HTERT RPE-1 (cell line): Measurements from ENCODE around the gene JOSD2.

Source experiments
- in situ Hi-C: fragments of 300-500 bp; cut with MboI; formaldehyde crosslinking; loops from 4 replicates; pipeline ENCODE4 v1.14.3; 2020; ENCODE audit warnings: low sequenced_read_pairs

Gene JOSD2

DNA sequence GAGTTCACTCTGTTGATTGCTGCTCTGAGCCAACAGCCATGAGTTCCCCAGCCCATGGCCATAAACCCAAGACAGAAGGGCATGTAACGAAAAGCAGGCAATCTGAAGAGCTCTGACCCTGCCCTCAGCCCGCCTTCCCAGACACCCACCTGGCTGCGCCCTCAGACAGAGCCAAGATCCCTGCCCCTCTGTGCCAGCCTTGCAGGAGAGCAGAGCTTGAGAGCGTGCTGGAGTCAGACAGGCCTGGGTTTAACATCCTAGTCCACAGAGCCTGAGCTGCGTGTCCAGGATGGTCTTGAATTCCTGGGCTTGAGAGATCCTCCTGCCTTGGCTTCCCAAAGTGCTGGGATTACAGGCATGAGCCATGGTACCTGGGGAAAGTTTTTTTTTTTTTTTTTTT, 53.7 kb downstream of the JOSD2 start:
- in situ Hi-C loops = no loop called here
